Measurements from ENCODE around the gene STAM2.

The STAM2 gene

GRCh38 chr2:152095146-152095545 lies 80.4 kb downstream of the STAM2 start:
- H3K4me2 ChIP-seq (ENCODE audit: low read depth, low read length, poor library complexity, severe bottlenecking) = no peak overlapping the region
- H4K20me1 ChIP-seq (ENCODE audit: insufficient read depth, low read length, poor library complexity, severe bottlenecking) = no peaks in the 10 kb centered on the region
- H3K36me3 ChIP-seq (ENCODE audit: insufficient read depth, low read length) = no peaks in the 10 kb centered on the region
- TF ChIP-seq EZH2phosphoT487 (IDR thresholded peaks at IDR 0.05; ENCODE audit: borderline replicate concordance) (no peak), CTCF (conservative IDR thresholded peaks at IDR 0.05; ENCODE audit: low read length) (no peak)
- H3K4me3 ChIP-seq (ENCODE audit: low read length, poor library complexity, severe bottlenecking) = no peak overlapping the region
- no peaks in the 10 kb centered on the region for H3K9me3 ChIP-seq (ENCODE audit: insufficient read depth, low read depth, low read length)
- no peaks in the 10 kb centered on the region for H3K9me2 ChIP-seq (replicated peaks; ENCODE audit: low read depth, low read length)
- H3K27me3 ChIP-seq (ENCODE audit: insufficient read depth, low read length, poor library complexity, severe bottlenecking) = no peaks in the 10 kb centered on the region
- H3K9ac ChIP-seq (ENCODE audit: low read depth, low read length, poor library complexity, severe bottlenecking) = no peak overlapping the region
- no peaks in the 10 kb centered on the region for H3K79me2 ChIP-seq (ENCODE audit: insufficient read depth, low read length)
- no peaks in the 10 kb centered on the region for H3F3A ChIP-seq (ENCODE audit: low read depth)
- no peaks in the 10 kb centered on the region for H3K4me1 ChIP-seq (ENCODE audit: insufficient read depth, low read length, poor library complexity, severe bottlenecking)
- no peak overlapping the region for H2AFZ ChIP-seq (ENCODE audit: low read length)

GRCh38 chr2:152094014-152094413 lies 81.5 kb downstream of the STAM2 start:
- Histone ChIP-seq H4K20me1 (ENCODE audit: insufficient read depth, low read length, poor library complexity, severe bottlenecking) (no peaks in the 10 kb centered on the region), H3K79me2 (ENCODE audit: insufficient read depth, low read length) (no peaks in the 10 kb centered on the region), H3K9ac (ENCODE audit: low read depth, low read length, poor library complexity, severe bottlenecking) (no peak overlapping the region), H3K4me2 (ENCODE audit: low read depth, low read length, poor library complexity, severe bottlenecking) (no peak overlapping the region), H3K27me3 (ENCODE audit: insufficient read depth, low read length, poor library complexity, severe bottlenecking) (no peaks in the 10 kb centered on the region), H3K4me1 (ENCODE audit: insufficient read depth, low read length, poor library complexity, severe bottlenecking) (no peaks in the 10 kb centered on the region), H3K4me3 (ENCODE audit: low read length, poor library complexity, severe bottlenecking) (no peak overlapping the region), H3K36me3 (ENCODE audit: insufficient read depth, low read length) (no peaks in the 10 kb centered on the region), H2AFZ (ENCODE audit: low read length) (no peak overlapping the region), H3F3A (ENCODE audit: low read depth) (no peaks in the 10 kb centered on the region), H3K9me3 (ENCODE audit: insufficient read depth, low read depth, low read length) (no peaks in the 10 kb centered on the region), H3K9me2 (replicated peaks; ENCODE audit: low read depth, low read length) (no peaks in the 10 kb centered on the region)
- no peak for TF ChIP-seq EZH2phosphoT487 (IDR thresholded peaks at IDR 0.05; ENCODE audit: borderline replicate concordance)
- no peak for TF ChIP-seq CTCF (conservative IDR thresholded peaks at IDR 0.05; ENCODE audit: low read length)

GRCh38 chr2:152093464-152093863 lies 82.1 kb downstream of the STAM2 start:
- H2AFZ ChIP-seq (ENCODE audit: low read length) = no peak overlapping the region
- no peak overlapping the region for H3K4me3 ChIP-seq (ENCODE audit: low read length, poor library complexity, severe bottlenecking)
- H3K9me2 ChIP-seq (replicated peaks; ENCODE audit: low read depth, low read length) = no peaks in the 10 kb centered on the region
- H3K9me3 ChIP-seq (ENCODE audit: insufficient read depth, low read depth, low read length) = no peaks in the 10 kb centered on the region
- no peaks in the 10 kb centered on the region for H3K27me3 ChIP-seq (ENCODE audit: insufficient read depth, low read length, poor library complexity, severe bottlenecking)
- H4K20me1 ChIP-seq (ENCODE audit: insufficient read depth, low read length, poor library complexity, severe bottlenecking) = no peaks in the 10 kb centered on the region
- no peak overlapping the region for H3K9ac ChIP-seq (ENCODE audit: low read depth, low read length, poor library complexity, severe bottlenecking)
- H3F3A ChIP-seq (ENCODE audit: low read depth) = no peaks in the 10 kb centered on the region
- no peak overlapping the region for H3K4me2 ChIP-seq (ENCODE audit: low read depth, low read length, poor library complexity, severe bottlenecking)
- H3K36me3 ChIP-seq (ENCODE audit: insufficient read depth, low read length) = no peaks in the 10 kb centered on the region
- no peaks in the 10 kb centered on the region for H3K79me2 ChIP-seq (ENCODE audit: insufficient read depth, low read length)
- no peak for TF ChIP-seq EZH2phosphoT487 (IDR thresholded peaks at IDR 0.05; ENCODE audit: borderline replicate concordance)
- TF ChIP-seq CTCF (conservative IDR thresholded peaks at IDR 0.05; ENCODE audit: low read length) = no peak
- H3K4me1 ChIP-seq (ENCODE audit: insufficient read depth, low read length, poor library complexity, severe bottlenecking) = no peaks in the 10 kb centered on the region

Measured in Loucy (cell line).